Hematopoietic multipotent progenitor cell treated with erythropoietin and hydrocortisone succinate and interleukin-3 and kit ligand, for 8 days (in vitro differentiated cells): ENCODE results near the gene CACNA2D3.

ENCODE experiments used
- DNase-seq: peaks from one replicate; pipeline ENCODE4 v3.0.0-alpha.2; 2015

The CACNA2D3 gene

DNA sequence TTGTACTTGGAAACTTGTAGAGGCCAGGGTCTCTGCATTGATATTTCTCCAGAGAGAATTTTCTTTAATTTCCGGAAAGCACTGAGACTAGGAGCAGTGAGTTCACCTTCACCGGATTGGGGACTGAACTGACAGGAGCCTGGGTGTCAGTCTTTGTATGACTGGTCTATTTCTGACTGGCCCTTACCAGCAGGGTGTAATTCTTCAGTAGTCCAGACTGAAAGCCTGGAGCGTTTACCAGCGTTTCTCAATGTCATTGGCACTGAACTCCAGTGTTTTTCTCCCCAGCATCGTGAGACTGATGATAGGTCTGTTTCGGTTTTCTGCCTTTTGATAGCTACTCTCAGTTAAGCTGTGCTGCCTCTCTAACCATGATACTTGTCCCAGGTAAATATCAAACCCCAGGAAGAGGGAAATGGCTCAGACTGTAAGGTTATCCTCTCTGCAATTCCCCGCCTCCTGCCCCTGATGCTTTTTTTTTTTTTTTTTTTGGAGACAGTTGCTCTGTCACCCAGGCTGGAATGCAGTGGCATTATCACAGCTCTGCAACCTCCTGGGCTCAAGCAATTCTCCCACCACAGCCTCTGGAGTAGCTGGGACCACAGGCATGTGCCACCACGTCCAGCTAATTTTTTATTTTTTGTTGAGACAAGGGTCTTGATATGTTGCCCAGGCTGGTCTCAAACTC lies 103.6 kb downstream of the CACNA2D3 start:
- no peak for DNase-seq

DNA sequence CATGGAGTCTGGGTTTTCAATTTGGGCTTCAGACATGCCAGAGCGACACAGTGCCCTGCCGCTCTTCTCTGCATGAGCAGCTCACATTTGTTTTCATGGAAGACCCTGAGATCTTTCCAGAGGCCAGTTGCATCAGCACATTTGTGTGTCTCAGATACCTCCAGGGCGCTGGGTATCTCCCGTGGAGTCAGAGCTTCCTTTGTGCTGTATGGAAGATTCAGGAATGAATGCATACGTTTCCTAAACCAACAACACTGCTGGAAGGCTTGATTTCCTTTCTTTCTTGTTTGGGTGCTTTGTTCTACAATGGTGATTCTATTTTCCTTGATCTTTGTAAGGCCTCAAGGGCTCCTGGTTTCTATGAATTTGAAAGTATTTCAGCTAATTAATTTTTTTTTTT lies 106.5 kb downstream of the CACNA2D3 start:
- no peak for DNase-seq

DNA sequence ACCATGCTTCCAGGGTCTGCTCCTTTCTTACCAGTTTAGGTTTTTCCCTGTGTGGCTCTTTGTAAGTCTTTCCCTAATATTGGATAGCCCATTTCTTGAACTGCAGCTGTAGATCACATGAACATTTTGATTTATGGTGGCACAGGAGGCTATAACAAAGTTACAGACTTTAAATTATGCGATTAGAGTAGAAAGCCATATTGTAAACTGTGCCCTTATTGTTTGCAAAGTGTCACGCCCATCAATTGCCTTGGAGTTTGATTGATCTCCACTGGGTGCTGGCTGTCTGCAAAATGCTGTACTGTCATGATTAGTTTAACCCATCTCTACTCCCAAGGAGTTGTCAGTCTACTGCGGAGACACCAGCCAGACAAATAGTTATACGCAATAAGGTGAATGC lies 110.3 kb downstream of the CACNA2D3 start:
- no peak for DNase-seq

DNA sequence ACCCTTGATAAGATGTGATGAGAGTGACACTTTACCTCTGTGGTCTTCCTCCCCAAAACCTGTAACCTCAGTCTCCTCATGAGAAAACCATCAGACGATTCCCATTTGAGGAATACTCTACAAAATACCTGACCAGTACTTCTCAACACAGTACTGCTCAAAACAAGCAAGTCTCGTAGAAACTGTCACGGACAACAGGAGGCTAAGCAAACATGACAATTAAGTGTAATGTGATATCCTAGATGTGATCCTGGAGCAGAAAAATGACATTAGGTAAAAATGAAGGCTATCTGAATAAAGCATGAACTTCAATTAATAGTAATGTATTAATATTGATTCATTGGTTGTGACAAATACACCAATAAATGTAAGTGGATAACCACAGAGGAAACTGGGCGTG lies 113.6 kb downstream of the CACNA2D3 start:
- no peak for DNase-seq

DNA sequence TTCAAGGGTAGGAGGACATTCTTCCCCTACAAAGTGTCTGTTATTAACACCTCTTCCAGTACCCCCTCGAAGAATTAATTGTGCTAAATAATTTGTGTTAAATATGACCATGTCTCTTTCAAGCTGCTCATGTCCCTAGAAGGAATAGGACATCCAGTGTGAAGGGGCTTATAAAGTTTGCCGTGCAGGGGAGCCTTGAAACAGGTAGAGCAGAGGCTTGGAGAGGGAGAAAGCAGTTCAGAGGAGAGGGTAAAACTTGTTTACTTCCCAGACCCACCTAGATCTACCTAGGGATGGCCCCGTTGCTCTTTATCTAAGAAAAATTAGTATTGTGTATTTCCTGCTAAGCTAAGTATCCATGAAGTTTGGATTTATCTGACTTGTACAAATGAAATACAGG lies 114.8 kb downstream of the CACNA2D3 start:
- no peak for DNase-seq

DNA sequence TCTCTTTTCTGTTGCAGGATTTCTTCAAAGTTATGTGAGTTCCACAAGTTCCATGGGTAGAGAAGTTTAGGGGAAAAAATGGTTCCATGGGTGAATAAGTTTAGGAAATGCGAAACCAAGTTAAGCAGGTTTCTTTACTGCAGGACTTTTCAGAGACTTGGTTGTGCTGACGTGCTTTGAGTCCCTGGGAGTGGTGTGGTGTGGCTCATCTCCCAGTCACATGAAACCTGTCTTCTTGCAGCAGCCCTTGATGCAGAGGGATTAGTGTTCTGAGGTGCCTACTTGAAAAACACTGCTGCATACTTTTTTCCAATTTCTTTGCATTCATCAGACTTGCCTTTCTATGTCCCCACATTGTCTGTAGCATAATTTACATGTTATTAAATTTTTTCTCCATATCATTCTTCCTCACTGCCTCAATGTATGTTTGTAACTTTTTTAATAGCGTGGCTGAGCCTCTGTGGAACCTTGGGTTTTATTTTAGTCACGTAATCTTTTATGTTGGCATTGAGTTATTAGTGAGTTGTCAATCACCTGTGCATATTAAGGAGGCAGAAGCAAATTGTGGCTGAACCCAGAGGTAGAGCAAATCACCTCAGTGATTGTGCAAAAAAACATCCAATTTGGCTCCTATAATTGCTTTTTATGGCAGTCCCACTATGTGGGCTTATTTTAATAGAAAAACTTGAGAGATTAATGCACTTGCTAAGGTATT lies 115.6 kb downstream of the CACNA2D3 start:
- no peak for DNase-seq

DNA sequence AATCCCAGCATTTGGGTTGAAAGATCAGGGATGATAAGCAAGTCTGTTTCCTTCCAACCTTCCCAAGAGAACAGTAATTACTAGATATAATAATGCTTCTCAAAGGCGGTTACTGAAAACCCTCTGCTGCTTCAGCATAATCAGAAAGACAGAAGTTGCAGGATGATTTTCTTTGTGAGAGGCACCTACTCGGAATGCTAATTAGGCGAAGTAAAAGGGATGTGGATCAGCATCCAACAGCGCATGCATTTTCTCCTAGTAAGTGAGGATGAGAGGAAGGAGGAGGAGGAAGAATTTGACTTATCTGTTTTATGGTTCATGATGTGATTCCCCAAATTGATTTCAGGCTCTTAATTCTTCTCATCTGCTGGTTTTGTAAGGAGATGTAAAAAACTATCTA lies 118.0 kb downstream of the CACNA2D3 start:
- DNase-seq, result no peak

DNA sequence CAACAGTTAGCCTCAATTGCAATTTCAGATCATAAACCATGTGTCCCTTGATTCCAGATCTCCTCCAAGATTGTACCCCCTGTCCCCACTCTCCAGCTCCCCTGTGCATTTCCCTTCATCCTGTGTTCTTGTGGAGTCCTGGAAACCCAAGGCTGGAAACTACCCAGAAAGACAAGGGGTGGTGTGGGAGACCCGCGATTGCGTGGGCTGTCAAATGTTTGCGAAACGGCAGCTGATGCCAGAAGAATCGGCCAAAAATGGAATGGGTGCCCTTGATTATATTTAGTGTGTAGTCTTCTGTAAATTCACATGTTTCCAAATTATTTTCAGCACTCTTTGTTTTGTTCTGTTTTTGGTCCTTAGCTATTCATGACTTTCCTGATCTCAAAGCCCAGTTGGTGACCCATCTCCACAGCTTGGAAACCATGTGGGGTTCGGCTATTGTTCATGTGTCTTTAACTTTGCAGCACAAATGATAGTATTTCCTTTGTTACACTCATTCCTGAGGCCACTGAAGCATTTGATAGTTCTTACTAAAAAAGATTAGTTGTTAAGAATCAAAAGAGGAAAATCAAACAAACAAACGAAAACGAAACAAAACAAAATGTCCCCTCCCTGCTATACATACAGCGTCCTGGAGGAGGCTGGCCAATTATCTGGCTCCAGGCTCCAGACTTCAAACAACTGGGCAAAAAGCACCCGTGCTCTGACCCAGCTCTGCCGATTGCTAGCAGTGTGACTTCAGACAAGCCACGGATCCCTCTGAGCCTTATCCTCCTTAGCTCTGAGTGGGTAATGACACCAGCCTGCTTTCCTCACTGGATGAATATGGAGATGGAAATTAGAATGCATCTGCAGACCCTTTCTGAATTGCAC lies 120.9 kb downstream of the CACNA2D3 start:
- no peak for DNase-seq

DNA sequence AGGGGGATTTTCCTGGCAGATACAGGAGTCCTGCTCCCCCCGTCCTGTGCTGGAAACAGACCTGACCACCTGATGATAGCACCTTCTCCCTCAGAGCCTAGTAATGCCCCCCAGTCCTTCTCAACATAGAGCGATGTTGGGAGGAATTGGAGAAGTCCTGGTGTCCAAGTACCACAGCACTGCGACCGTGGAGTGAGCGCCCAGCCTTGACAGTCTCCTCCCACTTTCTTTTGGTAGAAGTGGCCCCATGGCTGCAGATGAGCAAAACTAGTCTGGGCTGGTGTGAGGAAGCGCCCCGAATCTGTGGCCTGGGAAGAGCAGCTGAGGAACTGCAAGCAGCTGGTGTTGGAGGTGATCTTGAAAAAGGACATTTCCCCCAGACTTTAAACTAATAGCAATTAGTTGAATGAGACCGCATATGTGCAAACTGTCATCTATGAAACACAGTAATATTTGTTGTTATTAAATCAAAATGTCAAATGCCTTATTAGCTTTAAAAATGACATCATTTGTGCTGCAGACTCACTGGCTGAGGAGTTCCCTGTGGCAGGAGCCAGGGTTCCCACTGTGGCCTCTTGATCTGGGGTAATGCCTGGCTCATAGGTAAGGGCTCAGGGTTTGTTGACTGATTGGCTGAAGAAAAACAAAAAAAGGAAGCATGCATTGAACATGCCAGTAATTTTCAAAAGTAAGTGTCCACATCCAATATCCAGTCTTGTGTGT lies 121.8 kb downstream of the CACNA2D3 start:
- no peak for DNase-seq

DNA sequence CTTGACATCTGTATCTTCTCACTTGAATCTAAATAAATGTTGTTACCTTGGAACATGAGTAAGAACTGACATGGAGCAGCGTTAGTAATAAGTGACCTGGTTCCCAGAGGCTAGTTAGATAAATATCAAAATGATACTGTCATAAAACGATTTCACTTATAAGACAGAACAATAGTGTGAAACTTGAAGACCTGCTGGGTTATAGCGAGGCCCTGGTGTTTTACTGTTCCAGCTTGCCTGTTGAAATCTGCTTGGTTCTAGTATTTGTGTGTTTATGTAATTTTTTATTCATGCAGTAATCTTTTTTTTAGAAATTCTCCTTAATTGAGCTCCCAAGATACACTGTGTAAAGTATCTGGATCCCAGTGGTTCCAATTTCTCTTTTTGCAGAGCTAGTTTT lies 129.4 kb downstream of the CACNA2D3 start:
- no peak for DNase-seq

DNA sequence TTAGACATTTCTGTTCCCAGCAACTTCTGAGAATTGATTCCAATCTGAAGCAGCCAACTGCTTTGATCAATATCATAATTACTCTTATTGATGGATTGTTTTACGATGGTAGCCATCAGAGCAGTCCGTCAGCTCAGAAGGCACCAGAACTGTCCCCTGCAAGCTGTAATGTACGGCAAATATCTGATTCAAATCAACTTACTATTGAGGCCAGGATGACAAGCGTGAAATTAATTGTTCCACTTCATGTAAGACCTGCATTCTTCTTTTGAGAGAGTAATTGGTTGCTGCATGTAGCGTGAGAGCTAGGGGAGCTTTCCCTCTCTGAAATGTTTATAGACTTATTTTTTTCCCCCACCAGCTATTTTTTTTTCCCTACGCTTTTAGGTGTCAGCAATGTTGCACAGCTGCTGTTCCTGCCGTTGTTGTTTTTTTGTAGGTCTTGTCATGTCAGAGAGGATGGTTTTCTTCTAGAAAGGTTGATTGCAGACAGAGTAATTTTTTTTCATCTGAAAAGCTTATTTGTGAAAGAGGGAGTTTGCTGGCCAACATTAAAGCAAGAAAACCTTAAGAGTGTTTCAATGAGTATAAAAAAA lies 134.9 kb downstream of the CACNA2D3 start:
- no peak for DNase-seq

DNA sequence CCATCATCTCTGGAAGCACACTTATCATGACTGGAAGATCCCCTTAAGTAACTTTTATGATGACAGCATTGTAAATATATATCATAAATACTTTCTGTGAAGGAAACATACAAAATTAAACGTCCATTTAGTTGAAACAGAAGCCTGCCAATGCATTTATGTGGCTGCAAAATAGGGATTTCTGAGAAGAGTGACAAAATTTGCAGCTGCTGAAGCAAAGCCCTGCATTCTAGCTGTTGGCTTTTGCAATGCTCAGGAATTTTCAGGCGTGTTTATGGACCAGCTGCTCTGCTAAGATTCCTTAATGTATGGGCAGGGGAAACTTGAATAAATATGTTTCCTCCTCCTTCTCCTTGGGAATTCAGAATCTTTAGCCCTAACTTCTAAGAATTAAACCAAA lies 137.3 kb downstream of the CACNA2D3 start:
- DNase-seq, result no peak

DNA sequence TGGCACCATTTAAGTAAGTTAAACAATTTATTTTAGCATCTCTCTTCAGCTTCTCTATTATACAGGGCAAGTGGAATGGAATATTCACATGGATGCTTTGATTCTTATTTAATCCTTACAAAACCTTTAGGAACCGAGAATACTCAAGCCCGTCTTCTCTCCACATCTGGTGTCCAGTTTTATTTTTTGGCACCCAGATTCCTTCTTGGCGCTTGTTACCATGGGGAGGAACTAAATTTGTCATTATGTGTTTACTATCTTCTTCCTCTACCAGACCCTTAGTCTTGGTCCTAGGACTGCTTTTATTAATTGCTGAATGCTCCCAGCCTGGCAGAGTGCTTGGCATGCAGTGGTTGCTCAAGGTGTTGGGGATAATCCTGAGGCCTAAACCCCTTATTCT lies 138.8 kb downstream of the CACNA2D3 start:
- DNase-seq, result no peak

DNA sequence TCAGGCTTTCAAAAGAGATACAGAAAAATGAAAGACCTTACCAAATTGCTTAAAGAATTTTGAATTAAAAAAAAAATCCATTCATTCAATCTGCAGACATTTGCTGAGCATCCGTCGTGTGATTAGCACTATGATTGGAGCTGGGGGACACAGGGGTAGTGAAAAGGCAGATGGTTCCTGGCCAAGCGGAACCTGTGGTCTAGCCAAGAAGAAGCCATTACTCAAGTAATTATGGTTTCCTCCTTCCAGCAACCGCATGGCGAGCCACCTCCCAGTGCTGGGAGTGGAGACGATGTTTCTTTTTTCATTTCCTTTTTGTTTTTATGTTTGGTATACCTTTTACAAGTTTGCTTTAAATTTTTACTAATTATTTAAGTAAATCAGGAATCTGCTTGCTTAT lies 140.2 kb downstream of the CACNA2D3 start:
- no peak for DNase-seq

DNA sequence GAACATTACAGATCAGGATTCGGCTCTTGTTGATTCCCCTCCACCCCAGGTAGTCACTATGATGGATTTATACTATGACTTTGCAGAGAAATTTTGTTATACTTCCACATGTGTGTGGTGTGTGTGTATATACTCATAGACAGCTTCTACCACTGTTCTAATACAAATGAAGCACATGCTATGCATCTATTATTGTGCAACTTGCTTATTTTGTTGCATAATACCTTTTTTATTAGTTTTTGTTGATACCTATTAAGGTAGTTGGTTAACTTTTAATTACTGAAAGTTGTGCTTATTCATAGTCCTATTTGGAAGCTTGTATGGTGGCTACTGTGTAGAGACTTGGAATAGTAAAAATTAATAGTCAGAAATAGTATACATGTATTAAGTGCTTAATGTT lies 140.6 kb downstream of the CACNA2D3 start:
- DNase-seq, result no peak

DNA sequence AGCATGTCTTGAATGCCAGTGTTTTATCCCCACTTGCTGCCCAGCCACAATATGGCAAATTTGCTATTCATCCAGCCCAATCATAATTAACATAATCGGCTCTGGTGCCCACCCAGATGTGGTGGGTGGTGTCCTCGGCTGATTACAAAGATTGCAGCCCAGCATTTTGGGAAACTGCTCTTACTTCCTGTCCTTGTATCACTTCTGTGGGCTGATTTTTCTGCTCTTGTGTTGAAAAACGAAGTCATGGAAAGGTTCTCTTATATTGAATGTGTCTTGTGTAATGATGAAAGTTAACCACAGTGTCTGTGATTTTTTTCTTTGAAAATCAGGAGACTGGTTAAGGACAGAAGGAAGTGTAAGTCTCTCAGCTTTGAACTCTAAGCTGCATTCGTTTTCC lies 141.7 kb downstream of the CACNA2D3 start:
- no peak for DNase-seq

DNA sequence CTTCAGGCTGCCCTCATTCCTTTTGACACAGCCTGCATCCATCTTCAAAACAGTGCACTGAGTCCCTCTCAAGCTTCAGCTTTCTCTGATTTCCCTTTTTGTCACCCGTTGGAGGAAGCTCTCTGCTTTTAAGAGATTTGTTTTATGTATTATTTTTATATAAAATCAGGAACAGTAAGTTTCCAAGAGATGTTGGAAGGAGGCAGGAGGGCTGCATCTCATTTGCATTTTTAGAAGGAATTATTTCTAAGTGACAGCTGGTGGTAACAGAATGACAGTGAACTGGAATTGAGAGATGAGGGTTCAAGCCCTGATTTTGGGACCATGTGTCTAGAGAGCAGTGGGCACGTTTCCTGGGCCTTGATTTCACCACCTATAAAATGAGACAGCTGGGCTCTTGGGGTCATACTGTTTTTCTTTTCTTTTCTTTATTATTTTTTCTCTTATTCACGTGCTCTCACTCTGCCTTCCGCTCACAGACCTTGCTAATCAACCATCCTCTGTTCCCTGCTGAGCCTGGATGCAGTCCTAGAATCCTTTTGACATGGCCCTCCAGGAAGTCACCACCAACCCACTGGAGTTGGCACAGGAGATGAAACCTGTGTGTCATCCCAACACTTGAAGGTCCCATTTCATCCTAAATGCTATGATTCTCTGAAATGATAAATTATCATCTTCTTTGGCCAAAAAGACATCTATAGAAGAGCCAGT lies 148.6 kb downstream of the CACNA2D3 start:
- DNase-seq, result no peak

DNA sequence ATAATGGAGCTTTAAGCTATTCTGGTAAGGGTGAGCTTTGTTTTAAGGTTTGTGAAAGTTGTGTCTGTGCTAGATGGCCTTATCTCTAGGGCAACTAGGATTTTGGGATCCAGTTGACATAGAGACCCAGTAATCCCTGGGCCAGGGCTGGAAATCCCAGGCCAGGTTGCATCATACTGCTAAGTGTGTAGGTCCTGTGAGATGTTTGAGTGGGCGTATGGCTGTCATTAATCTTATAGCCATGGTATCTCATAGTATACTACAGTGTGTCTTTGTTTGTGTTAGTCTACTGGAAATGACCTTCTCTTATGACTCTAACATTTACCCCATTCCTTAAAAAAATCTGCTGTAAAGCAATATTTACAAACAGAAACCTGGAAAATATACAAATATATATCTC lies 151.4 kb downstream of the CACNA2D3 start:
- no peak for DNase-seq

DNA sequence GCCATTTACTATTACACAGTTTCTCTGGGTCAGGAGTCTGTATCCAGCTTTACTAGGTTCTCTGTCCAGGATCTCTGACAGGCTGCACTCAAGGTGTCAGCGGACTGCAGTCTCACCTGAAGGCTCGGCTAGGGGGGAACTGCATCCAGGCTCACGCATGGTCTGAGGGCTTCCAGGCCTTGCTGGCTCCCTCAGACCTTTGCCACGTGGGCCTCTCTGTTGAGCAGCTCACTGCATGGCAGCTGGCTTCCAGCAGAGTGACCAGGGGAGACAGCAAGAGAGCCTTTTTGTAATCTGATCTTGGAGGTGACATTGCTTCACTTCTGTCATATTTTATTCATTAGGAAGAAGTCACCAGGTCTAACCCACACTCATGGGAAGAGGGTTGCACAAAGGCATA lies 152.3 kb downstream of the CACNA2D3 start:
- DNase-seq, result no peak

DNA sequence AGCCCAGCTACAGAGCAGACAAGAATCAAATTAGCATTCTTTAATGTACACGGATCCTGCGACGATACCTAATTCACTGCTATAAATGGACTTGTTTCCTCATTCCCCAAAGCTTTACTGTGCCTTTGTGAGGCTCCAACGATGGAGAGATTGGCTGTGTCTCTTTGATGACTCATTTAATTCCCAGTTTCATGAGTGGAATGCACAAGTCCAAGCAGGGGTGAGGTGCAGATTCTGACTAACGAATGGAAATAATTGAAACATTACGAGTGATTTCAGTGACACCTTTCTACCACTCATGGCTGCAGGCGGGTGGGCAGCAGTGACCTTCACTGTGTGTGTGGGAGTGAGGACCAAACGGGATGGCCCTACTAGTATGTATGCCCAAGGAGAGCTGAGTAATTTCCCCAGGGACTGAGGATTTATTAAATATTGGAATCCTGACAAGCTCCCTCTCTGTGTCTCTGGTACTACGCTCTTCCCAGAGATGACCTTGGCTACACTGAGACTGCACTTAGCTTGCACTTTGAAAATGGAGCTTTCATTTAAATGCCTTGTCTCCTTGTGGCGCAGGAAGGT lies 156.7 kb downstream of the CACNA2D3 start:
- no peak for DNase-seq

DNA sequence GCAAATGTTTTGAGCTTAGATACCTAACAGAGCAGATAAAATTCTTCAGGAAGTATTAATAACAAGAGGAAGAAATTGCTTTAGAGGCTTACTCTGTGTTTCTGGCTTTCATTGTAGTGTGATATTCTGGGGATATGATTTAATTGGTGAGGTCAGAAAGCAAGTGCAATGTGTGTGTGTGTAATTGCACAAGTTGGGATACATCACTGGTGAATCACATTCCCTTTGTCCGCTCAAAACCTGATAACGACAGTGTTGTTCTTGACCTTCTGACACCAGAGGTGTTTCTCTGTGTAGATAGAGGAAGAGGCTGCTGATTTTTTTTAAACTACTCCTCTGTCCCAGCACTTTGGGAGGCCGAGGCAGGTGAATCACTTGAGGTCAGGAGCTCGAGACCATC lies 161.1 kb downstream of the CACNA2D3 start:
- no peak for DNase-seq

DNA sequence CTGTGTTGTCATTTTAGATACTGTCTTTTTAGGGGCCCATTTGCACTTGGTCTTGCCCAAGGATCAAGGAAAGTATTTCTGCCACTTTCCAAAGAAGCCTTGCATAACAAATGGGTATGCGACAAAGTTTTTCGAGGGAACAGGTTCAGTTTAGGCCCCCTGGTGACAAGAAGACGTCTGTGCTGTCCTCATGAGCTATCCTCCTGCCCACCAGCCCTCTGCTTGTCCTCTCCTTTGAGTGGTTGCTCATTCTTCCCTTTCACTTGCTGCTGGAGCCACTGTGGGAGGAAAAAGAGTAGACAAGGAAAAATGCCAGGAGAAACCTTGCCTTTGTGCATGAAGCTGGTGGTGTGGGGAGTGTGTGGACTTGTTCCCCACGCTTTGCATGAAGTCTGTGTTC lies 171.9 kb downstream of the CACNA2D3 start:
- DNase-seq, result no peak
